H9 (cell line): ENCODE results near the gene NCEH1. TPM values are rescaled to one million over a fixed set of nuclear protein-coding genes. Genes with fewer than 3 reads are reported as not detected.

Source experiments
- DNase-seq: peaks from one replicate; pipeline ENCODE4 v3.0.0-alpha.2; 2017
- H2AFZ ChIP-seq: one replicate; pipeline ENCODE4 v1.6.1; 2013; ENCODE audit warnings: mild to moderate bottlenecking, low read length, control low read depth, moderate library complexity
- H2AK5ac ChIP-seq: 2 replicates; pipeline ENCODE4 v1.6.1; 2013; ENCODE audit warnings: low read length, control low read depth, mixed read lengths; ENCODE audit not compliant: insufficient read length
- H2BK120ac ChIP-seq: one replicate; pipeline ENCODE4 v1.6.1; 2013; ENCODE audit warnings: low read depth, mild to moderate bottlenecking, low read length, control low read depth, inconsistent platforms; ENCODE audit not compliant: poor library complexity, severe bottlenecking
- H2BK12ac ChIP-seq: 2 replicates; pipeline ENCODE4 v1.6.1; 2013; ENCODE audit warnings: low read length, control low read depth, mixed read lengths, low read depth; ENCODE audit not compliant: insufficient read length
- H2BK15ac ChIP-seq: 2 replicates; pipeline ENCODE4 v1.6.1; 2013; ENCODE audit warnings: low read depth, low read length, control low read depth
- H2BK20ac ChIP-seq: one replicate; pipeline ENCODE4 v1.6.1; 2013; ENCODE audit warnings: low read depth, mild to moderate bottlenecking, low read length, control low read depth, inconsistent platforms; ENCODE audit not compliant: poor library complexity, severe bottlenecking
- H2BK5ac ChIP-seq: 2 replicates; pipeline ENCODE4 v1.6.1; 2013; ENCODE audit warnings: low read length, control low read depth, mixed read lengths; ENCODE audit not compliant: insufficient read length
- H3K14ac ChIP-seq: 2 replicates; pipeline ENCODE4 v1.6.1; 2013; ENCODE audit warnings: low read length, control low read depth; ENCODE audit not compliant: insufficient read depth
- H3K18ac ChIP-seq: 2 replicates; pipeline ENCODE4 v1.6.1; 2013; ENCODE audit warnings: low read depth, mild to moderate bottlenecking, mixed read lengths, low read length, control low read depth; ENCODE audit not compliant: insufficient read length
- H3K23ac ChIP-seq: 2 replicates; pipeline ENCODE4 v1.6.1; 2013; ENCODE audit warnings: low read length, control low read depth, mixed read lengths, low read depth; ENCODE audit not compliant: insufficient read length
- H3K23me2 ChIP-seq: 2 replicates; pipeline ENCODE4 v1.6.1; 2013; ENCODE audit warnings: low read depth, mild to moderate bottlenecking, mixed read lengths, low read length, control low read depth; ENCODE audit not compliant: insufficient read length, poor library complexity, severe bottlenecking
- H3K27ac ChIP-seq: 2 replicates; pipeline ENCODE4 v1.5.1; 2013; ENCODE audit warnings: low read length, control low read depth, mixed read lengths, low read depth; ENCODE audit not compliant: insufficient read length
- H3K27me3 ChIP-seq: 2 replicates; pipeline ENCODE4 v1.6.1; 2013; ENCODE audit warnings: low read length, control low read depth, inconsistent platforms; ENCODE audit not compliant: insufficient read depth
- H3K4ac ChIP-seq: 2 replicates; pipeline ENCODE4 v1.6.1; 2013; ENCODE audit warnings: low read depth, mild to moderate bottlenecking, control low read depth, inconsistent platforms, low read length, moderate library complexity
- H3K4me1 ChIP-seq: 2 replicates; pipeline ENCODE4 v1.6.1; 2013; ENCODE audit warnings: low read length, control low read depth, inconsistent platforms; ENCODE audit not compliant: insufficient read depth
- H3K4me2 ChIP-seq: 2 replicates; pipeline ENCODE4 v1.6.1; 2013; ENCODE audit warnings: low read length, control low read depth, mixed read lengths; ENCODE audit not compliant: insufficient read length, insufficient read depth
- H3K56ac ChIP-seq: 2 replicates; pipeline ENCODE4 v1.6.1; 2013; ENCODE audit warnings: low read depth, mild to moderate bottlenecking, mixed read lengths, low read length, control low read depth; ENCODE audit not compliant: insufficient read length
- H3K79me1 ChIP-seq: 2 replicates; pipeline ENCODE4 v1.6.1; 2013; ENCODE audit warnings: low read depth, mild to moderate bottlenecking, moderate library complexity, low read length, control low read depth, inconsistent platforms; ENCODE audit not compliant: insufficient read depth, poor library complexity, severe bottlenecking
- H3K79me2 ChIP-seq: 2 replicates; pipeline ENCODE4 v1.6.1; 2013; ENCODE audit warnings: low read length, control low read depth, inconsistent platforms; ENCODE audit not compliant: insufficient read depth
- H3K9ac ChIP-seq: 2 replicates; pipeline ENCODE4 v1.6.1; 2013; ENCODE audit warnings: low read length, control low read depth, mixed read lengths; ENCODE audit not compliant: insufficient read length; ENCODE audit errors: extremely low read depth
- H3K9me3 ChIP-seq: one replicate; pipeline ENCODE4 v1.6.1; 2013; ENCODE audit warnings: low read depth, low read length, inconsistent platforms; ENCODE audit not compliant: control insufficient read depth
- H3T11ph ChIP-seq: one replicate; pipeline ENCODE4 v1.6.1; 2013; ENCODE audit warnings: mild to moderate bottlenecking, low read length, control low read depth, inconsistent platforms
- H4K20me1 ChIP-seq: one replicate; pipeline ENCODE4 v1.6.1; 2013; ENCODE audit not compliant: control insufficient read depth, insufficient read length, insufficient read depth
- H4K5ac ChIP-seq: 2 replicates; pipeline ENCODE4 v1.6.1; 2013; ENCODE audit warnings: low read depth, mild to moderate bottlenecking, mixed read lengths, low read length, control low read depth; ENCODE audit not compliant: insufficient read length
- H4K8ac ChIP-seq: replicated peaks from 2 replicates; pipeline ENCODE4 v1.6.1; 2013; ENCODE audit warnings: low read length, control low read depth, mixed read lengths, low read depth; ENCODE audit not compliant: insufficient read length
- H4K91ac ChIP-seq: 2 replicates; pipeline ENCODE4 v1.6.1; 2013; ENCODE audit warnings: low read depth, mild to moderate bottlenecking, moderate library complexity, mixed read lengths, low read length, control low read depth; ENCODE audit not compliant: insufficient read length
- H3K27ac Mint-ChIP-seq, 3 experiments: 2 replicates in 2 of 3; 3 replicates in 1 of 3; pipeline ENCODE4 v1.8.0; 2020 to 2021; ENCODE audit warnings: mixed read lengths in 3 of 3, mild to moderate bottlenecking in 1 of 3, moderate library complexity in 1 of 3
- H3K27me3 Mint-ChIP-seq: 2 replicates; pipeline ENCODE4 v1.8.0; 2021; ENCODE audit warnings: low read depth, mild to moderate bottlenecking, moderate library complexity, mixed read lengths
- H3K36me3 Mint-ChIP-seq, 3 experiments: 2 replicates in 2 of 3; 3 replicates in 1 of 3; pipeline ENCODE4 v1.8.0; 2020 to 2021; ENCODE audit warnings: low read depth in 3 of 3, mixed read lengths in 3 of 3; ENCODE audit not compliant: insufficient read depth in 1 of 3
- H3K4me1 Mint-ChIP-seq, 2 experiments: 2 replicates each; pipeline ENCODE4 v1.8.0; 2020; ENCODE audit warnings: mixed read lengths in 2 of 2
- H3K4me3 Mint-ChIP-seq, 2 experiments: 2 replicates in 1 of 2; 3 replicates in 1 of 2; pipeline ENCODE4 v1.8.0; 2020 to 2021; ENCODE audit warnings: mild to moderate bottlenecking in 2 of 2, mixed read lengths in 2 of 2, moderate library complexity in 1 of 2
- H3K9me3 Mint-ChIP-seq, 2 experiments: 2 replicates in 1 of 2; 3 replicates in 1 of 2; pipeline ENCODE4 v1.8.0; 2020; ENCODE audit warnings: mild to moderate bottlenecking in 2 of 2, mixed read lengths in 2 of 2, moderate library complexity in 1 of 2
- CTCF ChIP-seq: fragments of 200-600 bp; sonication (generic); conservative IDR thresholded peaks from 3 replicates; pipeline ENCODE4 v1.8.0; 2021; ENCODE audit warnings: antibody characterized with exemption, mild to moderate bottlenecking
- WGBS: extraction: QIAGEN DNeasy Blood & Tissue Kit; methylation state at CpG from one replicate; pipeline ENCODE4 v1.1.7; 2013; ENCODE audit warnings: missing lambda C conversion rate, low lambda C conversion rate, mixed read lengths; ENCODE audit not compliant: insufficient read length; ENCODE audit errors: extremely low coverage; 5-methylcytosine and 5-hydroxymethylcytosine counted together
- total RNA-seq: library from RNA; stranded (reverse); gene quantifications from 2 replicates; pipeline ENCODE4 v1.2.1, GENCODE V29; 2021

Gene NCEH1
- total RNA-seq, 1 experiment from 2014 or later: 2.3 TPM

GRCh38 chr3:172629470-172629869, 81.4 kb downstream of the NCEH1 start:
- Mint-ChIP-seq H3K27me3 (no peaks in the 10 kb centered on the region), H3K27ac (no peak overlapping the region)
- H3K4me2 ChIP-seq: no peak overlapping the region

More at GRCh38 chr3:172629470-172629869, 81.4 kb downstream of the NCEH1 start:
- Histone ChIP-seq H3K56ac (no peak overlapping the region), H3K4ac (no peak overlapping the region), H3K9me3 (no peaks in the 10 kb centered on the region), H4K91ac (no peak overlapping the region), H3T11ph (no peak overlapping the region), H2AFZ (no peak overlapping the region), H2BK5ac (no peak overlapping the region), H3K79me1 (no peaks in the 10 kb centered on the region), H3K79me2 (no peaks in the 10 kb centered on the region), H4K8ac (no peak overlapping the region), H3K18ac (no peak overlapping the region), H2BK120ac (no peak overlapping the region), H2BK12ac (no peak overlapping the region), H3K27ac (no peak overlapping the region), H3K23me2 (no peaks in the 10 kb centered on the region), H2AK5ac (no peak overlapping the region), H3K27me3 (no peaks in the 10 kb centered on the region), H4K20me1 (no peaks in the 10 kb centered on the region), H2BK20ac (no peak overlapping the region), H3K23ac (no peak overlapping the region), H3K4me1 (no peaks in the 10 kb centered on the region), H3K14ac (no peak overlapping the region), H2BK15ac (no peak overlapping the region), H3K9ac (no peak overlapping the region), H4K5ac (no peak overlapping the region)
- Mint-ChIP-seq H3K9me3 (no peaks in the 10 kb centered on the region), H3K4me3 (no peak overlapping the region), H3K36me3 (no peaks in the 10 kb centered on the region; a peak in 1 of 7 replicates), H3K4me1 (no peaks in the 10 kb centered on the region)
- DNase-seq: no peak
- WGBS: no CpG with 5 or more reads among the region's 5 CpGs
- TF ChIP-seq CTCF: no peak
